HepG2 (cell line): ENCODE results near the gene CCN2. TPM values are rescaled to one million over a fixed set of nuclear protein-coding genes. Genes with fewer than 3 reads are reported as not detected.

Experiments used
- AFF4 ChIP-seq: sonication (generic); formaldehyde crosslinking; IDR thresholded peaks from 2 replicates; pipeline ENCODE4 v1.4.0; 2020; ENCODE audit warnings: missing genetic modification reagents
- AGO1 ChIP-seq: fragments of 200-400 bp; formaldehyde crosslinking; IDR thresholded peaks from 2 replicates; pipeline ENCODE4 v1.6.1; 2017; ENCODE audit warnings: mild to moderate bottlenecking, low read depth, low read length, moderate library complexity; ENCODE audit not compliant: poor library complexity, severe bottlenecking
- ARNTL ChIP-seq: sonication (generic); formaldehyde crosslinking; IDR thresholded peaks from 2 replicates; pipeline ENCODE4 v1.4.0; 2020; ENCODE audit warnings: mild to moderate bottlenecking, missing genetic modification reagents
- CBFB ChIP-seq: sonication (generic); formaldehyde crosslinking; IDR thresholded peaks from 2 replicates; pipeline ENCODE4 v1.4.0; 2020; ENCODE audit warnings: missing genetic modification reagents
- FLYWCH1 ChIP-seq: sonication (generic); formaldehyde crosslinking; IDR thresholded peaks from 2 replicates; pipeline ENCODE4 v1.8.1; 2023; ENCODE audit warnings: mild to moderate bottlenecking, missing genetic modification reagents
- KAT2B ChIP-seq: fragments of 150-350 bp; IDR thresholded peaks from 2 replicates; pipeline ENCODE4 v1.6.1; 2014; ENCODE audit warnings: low read depth, low read length, borderline replicate concordance
- MED8 ChIP-seq: sonication (generic); formaldehyde crosslinking; IDR thresholded peaks from 2 replicates; pipeline ENCODE4 v1.8.1; 2023; ENCODE audit warnings: mild to moderate bottlenecking, missing genetic modification reagents; ENCODE audit not compliant: insufficient replicate concordance
- MXD4 ChIP-seq: IDR thresholded peaks from 2 replicates; pipeline ENCODE4 v1.6.1; 2016; ENCODE audit warnings: mild to moderate bottlenecking, missing biosample characterization, missing genetic modification reagents
- NFIB ChIP-seq: sonication (generic); formaldehyde crosslinking; IDR thresholded peaks from 2 replicates; pipeline ENCODE4 v1.9.0; 2021; ENCODE audit warnings: missing genetic modification reagents, mild to moderate bottlenecking, borderline replicate concordance
- RBM22 ChIP-seq: fragments of 200-400 bp; formaldehyde crosslinking; optimal IDR thresholded peaks from 2 replicates; pipeline ENCODE3; 2017; ENCODE audit warnings: mild to moderate bottlenecking, low read length, moderate library complexity
- RBM39 ChIP-seq: fragments of 200-400 bp; formaldehyde crosslinking; IDR thresholded peaks from one replicate; pipeline ENCODE4 v1.6.1; 2018; ENCODE audit warnings: antibody characterized with exemption, mild to moderate bottlenecking, low read depth, low read length; ENCODE audit not compliant: poor library complexity, severe bottlenecking
- RELA ChIP-seq: sonication (generic); formaldehyde crosslinking; IDR thresholded peaks from 2 replicates; pipeline ENCODE4 v1.4.0; 2020; ENCODE audit warnings: missing genetic modification reagents
- SOX5 ChIP-seq: IDR thresholded peaks from 2 replicates; pipeline ENCODE4 v1.6.1; 2016; ENCODE audit warnings: borderline replicate concordance
- polyA plus RNA-seq, 8 experiments: library from polyadenylated mRNA; depleted of rRNA in 3 of 8; stranded (reverse) in 7 of 8; unstranded in 1 of 8; fragments of >200 nt; fragmentation: Illumina TruSeq in 4 of 8; extraction: Trizol in 4 of 8; gene quantifications; 2 replicates each; pipeline versions ENCODE4 v1.2.1 to v1.2.3, GENCODE V29; 2011 to 2016; ENCODE audit warnings: low read depth in 4 of 8, missing spikeins in 1 of 8, mixed read lengths in 1 of 8; ENCODE audit not compliant: insufficient read depth in 1 of 8
- total RNA-seq, 5 experiments: library from RNA; depleted of rRNA; stranded (reverse); fragments of >200 nt; fragmentation: Illumina TruSeq; extraction: Trizol; gene quantifications; 2 replicates each; pipeline ENCODE4 v1.2.3, GENCODE V29; 2016; ENCODE audit warnings: low read depth in 1 of 5
- TF ChIP-seq, protein P1 (sequence below): sonication (generic); formaldehyde crosslinking; IDR thresholded peaks from 2 replicates; pipeline ENCODE4 v1.4.0; 2020; ENCODE audit warnings: mild to moderate bottlenecking, missing genetic modification reagents
- TF ChIP-seq, protein P2 (sequence below): sonication (generic); formaldehyde crosslinking; IDR thresholded peaks from 2 replicates; pipeline ENCODE4 v1.5.0; 2020; ENCODE audit warnings: mild to moderate bottlenecking, missing genetic modification reagents, borderline replicate concordance
- TF ChIP-seq, protein P3 (sequence below): sonication (generic); formaldehyde crosslinking; IDR thresholded peaks from 2 replicates; pipeline ENCODE4 v1.4.0; 2020; ENCODE audit warnings: missing genetic modification reagents, borderline replicate concordance

Gene CCN2
- total and polyA plus RNA-seq, 2 of the 13 experiments (the other 11 are each of a cell fraction or from before 2014, with no cell fraction given), result 34.7 to 316 TPM

- TF ChIP-seq MXD4 (CRISPR knock-in tag), result 0 out of 2 replicates have a peak, but pooled peaks have one; percentile 25
- TF ChIP-seq RBM22, result no peak
- TF ChIP-seq NFIB, result no peak
- TF ChIP-seq SOX5 (CRISPR knock-in tag), result peak; percentile 96
- TF ChIP-seq CBFB (CRISPR knock-in tag), result peak; percentile 100
- no peak; the same call in 1 of the 2 replicates for TF ChIP-seq ARNTL
- no peak for TF ChIP-seq KAT2B
- no peak for TF ChIP-seq FLYWCH1 (CRISPR knock-in tag)
- TF ChIP-seq MED8 (CRISPR knock-in tag), result no peak
- TF ChIP-seq, protein P1, sequence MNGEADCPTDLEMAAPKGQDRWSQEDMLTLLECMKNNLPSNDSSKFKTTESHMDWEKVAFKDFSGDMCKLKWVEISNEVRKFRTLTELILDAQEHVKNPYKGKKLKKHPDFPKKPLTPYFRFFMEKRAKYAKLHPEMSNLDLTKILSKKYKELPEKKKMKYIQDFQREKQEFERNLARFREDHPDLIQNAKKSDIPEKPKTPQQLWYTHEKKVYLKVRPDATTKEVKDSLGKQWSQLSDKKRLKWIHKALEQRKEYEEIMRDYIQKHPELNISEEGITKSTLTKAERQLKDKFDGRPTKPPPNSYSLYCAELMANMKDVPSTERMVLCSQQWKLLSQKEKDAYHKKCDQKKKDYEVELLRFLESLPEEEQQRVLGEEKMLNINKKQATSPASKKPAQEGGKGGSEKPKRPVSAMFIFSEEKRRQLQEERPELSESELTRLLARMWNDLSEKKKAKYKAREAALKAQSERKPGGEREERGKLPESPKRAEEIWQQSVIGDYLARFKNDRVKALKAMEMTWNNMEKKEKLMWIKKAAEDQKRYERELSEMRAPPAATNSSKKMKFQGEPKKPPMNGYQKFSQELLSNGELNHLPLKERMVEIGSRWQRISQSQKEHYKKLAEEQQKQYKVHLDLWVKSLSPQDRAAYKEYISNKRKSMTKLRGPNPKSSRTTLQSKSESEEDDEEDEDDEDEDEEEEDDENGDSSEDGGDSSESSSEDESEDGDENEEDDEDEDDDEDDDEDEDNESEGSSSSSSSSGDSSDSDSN (CRISPR knock-in tag), result no peak
- TF ChIP-seq RELA (CRISPR knock-in tag), result no peak
- TF ChIP-seq, protein P2, sequence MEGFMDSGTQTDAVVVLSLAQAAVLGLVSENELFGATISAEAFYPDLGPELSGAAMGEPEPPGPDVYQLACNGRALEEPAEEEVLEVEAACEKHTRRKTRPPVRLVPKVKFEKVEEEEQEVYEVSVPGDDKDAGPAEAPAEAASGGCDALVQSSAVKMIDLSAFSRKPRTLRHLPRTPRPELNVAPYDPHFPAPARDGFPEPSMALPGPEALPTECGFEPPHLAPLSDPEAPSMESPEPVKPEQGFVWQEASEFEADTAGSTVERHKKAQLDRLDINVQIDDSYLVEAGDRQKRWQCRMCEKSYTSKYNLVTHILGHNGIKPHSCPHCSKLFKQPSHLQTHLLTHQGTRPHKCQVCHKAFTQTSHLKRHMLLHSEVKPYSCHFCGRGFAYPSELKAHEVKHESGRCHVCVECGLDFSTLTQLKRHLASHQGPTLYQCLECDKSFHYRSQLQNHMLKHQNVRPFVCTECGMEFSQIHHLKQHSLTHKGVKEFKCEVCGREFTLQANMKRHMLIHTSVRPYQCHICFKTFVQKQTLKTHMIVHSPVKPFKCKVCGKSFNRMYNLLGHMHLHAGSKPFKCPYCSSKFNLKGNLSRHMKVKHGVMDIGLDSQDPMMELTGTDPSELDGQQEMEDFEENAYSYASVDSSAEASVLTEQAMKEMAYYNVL, result peak; percentile 98
- TF ChIP-seq AFF4 (CRISPR knock-in tag), result no peak; the same call in 1 of the 2 replicates
- TF ChIP-seq, protein P3, sequence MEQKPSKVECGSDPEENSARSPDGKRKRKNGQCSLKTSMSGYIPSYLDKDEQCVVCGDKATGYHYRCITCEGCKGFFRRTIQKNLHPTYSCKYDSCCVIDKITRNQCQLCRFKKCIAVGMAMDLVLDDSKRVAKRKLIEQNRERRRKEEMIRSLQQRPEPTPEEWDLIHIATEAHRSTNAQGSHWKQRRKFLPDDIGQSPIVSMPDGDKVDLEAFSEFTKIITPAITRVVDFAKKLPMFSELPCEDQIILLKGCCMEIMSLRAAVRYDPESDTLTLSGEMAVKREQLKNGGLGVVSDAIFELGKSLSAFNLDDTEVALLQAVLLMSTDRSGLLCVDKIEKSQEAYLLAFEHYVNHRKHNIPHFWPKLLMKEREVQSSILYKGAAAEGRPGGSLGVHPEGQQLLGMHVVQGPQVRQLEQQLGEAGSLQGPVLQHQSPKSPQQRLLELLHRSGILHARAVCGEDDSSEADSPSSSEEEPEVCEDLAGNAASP (CRISPR knock-in tag), result peak; percentile 55; the same call in 1 of the 2 replicates
- TF ChIP-seq AGO1, result no peak
- TF ChIP-seq RBM39, result no peak
Measured at GRCh38 chr6:131937703-131938631, 13.2 kb downstream of the CCN2 start (continued).
